Measurements from ENCODE around the gene PRDM12.

GRCh38 chr9:130635721-130636647 lies 28.4 kb upstream of the PRDM12 start:
- TF ChIP-seq EZH2 (IDR thresholded peaks at IDR 0.05; ENCODE audit: borderline replicate concordance, insufficient read depth, low read depth, low read length, poor library complexity, severe bottlenecking) (no peak), CTCF (IDR thresholded peaks at IDR 0.05) (no peak)
